GM19193 (cell line): Measurements from ENCODE around the gene SRR.

Experiments used
- POLR2A ChIP-seq: IDR thresholded peaks from 4 replicates; pipeline ENCODE4 v1.6.1; 2011; ENCODE audit not compliant: insufficient read depth, insufficient read length; ENCODE audit errors: extremely low read depth

The SRR gene

GRCh38 chr17:2372180-2372579, 68.4 kb downstream of the SRR start:
- TF ChIP-seq POLR2A, result no peak

- TF ChIP-seq POLR2A, result no peak
These were observed 68.9 kb downstream of the SRR start for GRCh38 chr17:2372681-2373080.

- no peak for TF ChIP-seq POLR2A
These were observed 69.4 kb downstream of the SRR start for GRCh38 chr17:2373179-2373578.
